Raji (cell line): Measurements from ENCODE around the gene GAS6.

Experiments
- POLR2A ChIP-seq: IDR thresholded peaks from 2 replicates; pipeline ENCODE4 v1.6.1; 2011; ENCODE audit warnings: low read depth, low read length, control low read depth; ENCODE audit not compliant: insufficient read depth

The GAS6 gene

DNA sequence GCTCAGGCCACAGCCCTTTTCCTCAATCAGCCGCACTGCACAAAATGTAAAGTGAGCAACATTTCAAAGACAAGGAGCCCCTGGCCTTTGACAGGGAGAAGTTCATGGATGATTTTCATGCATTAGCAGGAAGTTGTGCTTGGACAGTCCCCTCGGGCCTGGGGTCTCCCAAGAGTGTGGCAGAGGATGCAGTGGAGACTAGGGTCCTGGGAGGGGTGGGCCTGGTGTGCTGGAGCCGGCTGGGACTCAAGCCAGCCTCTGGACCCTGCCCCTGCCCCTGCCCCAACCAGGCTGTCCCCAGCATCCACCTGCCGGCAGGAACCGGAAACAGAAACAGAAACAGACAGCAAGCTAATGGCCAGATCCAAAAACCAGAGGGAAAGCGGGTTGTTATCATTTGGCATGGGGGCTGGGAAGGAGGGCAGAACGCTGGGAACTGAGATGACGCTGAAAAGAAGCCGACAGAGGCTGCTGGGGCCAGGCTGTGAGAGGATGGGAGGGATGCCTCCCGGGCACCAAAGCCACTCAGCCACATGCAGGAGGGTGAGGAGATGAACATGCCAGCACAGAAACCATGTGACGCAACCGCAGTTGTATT, 2.3 kb downstream of the GAS6 start:
- no peak for TF ChIP-seq POLR2A

DNA sequence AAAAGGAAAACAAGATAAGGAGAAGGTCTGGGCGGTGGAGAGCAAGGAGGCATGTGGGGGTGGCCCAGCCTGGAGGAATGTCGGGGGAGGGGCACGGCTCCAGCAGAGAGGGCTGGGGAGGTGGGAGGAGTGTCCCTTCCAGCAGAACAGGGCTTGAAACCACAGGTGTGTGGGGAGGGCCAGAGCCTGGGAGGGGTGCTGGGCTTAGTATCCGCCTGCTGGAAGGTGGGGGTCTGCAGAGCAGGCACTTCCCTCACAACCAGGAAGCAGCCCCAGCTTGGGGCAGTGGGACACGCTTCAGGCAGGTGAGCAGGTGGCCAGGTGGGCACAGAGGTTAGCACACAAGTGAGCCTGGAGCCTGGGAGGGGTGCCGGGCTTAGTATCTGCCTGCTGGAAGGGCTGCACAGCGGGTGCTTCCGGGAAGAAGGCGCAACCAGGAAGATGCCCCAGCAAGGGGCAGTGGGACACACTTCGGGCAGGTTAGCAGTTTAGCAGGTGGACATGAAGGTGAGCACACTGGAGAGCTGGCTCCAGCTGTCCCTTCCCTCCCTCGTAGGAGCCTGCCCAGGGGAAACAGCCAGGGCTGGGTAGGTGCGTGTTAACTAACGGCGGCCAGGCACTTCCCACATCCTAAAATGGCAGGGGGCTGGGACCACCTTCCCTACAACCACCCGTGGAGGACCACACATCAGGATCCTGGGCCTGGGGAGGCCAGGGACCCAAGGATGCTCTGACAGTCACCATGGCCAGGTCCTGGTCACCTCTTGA, 3.0 kb downstream of the GAS6 start:
- TF ChIP-seq POLR2A, result no peak

DNA sequence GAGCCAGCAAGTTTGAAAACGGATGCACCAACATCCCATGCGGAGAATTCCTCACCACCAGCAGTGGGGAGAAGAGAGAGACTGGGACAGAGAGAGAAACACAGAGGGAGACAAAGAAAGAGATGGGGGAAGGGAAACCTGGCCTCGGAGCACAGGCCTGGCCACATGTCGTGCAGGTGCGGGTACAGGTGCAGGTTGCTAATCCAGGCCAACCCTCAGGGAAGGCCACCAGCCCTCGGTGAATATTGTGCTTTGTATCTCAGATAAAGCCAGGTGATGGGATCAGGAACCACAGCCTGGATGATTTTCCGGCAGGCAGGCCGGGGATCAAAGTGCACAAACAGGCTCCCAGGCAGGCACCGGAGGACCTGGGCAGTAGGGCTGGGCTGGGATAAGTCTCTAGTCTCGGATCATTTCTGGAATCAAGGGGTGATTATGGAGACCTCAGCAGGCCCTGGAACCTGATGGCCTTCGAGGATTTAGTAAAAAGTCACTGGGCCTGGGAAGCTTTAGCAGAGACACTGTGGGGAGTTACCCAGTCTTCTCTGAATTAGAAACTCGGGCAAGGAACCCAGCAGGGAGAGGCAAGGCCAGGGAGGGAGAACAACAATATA, 3.7 kb downstream of the GAS6 start:
- no peak for TF ChIP-seq POLR2A

DNA sequence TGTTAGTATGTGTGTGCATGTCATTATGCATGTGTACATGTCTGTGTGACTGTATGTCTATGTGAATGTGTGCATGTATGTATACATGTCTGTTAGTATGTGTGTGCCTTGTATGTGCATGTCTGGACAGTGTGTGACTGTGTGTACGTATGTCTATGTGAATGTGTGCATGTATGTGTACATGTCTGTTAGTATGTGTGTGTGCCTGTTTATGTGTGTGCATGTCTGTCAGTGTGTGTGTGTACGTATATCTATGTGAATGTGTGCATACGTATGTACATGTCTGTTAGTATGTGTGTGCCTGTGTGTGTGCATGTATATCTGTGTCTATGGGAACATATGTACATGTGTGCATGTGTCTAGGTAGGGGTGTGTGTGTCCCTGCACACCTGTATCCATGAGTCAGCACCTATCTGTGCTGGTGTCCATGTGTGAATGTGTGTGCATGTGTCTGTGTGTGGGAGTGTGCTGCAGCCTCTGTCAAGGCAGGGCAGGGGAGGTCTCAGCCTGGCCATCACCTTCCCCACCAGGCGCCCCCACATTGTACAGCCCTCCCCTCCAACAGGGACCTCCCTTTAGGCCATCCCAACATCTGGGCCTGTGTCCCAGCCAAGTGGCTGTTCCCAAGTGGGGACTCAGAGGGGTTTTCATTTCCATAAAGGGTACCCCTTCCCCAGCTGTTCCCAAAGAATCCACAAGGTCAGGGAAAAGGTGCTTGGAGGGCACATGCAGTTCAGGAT, 4.4 kb downstream of the GAS6 start:
- TF ChIP-seq POLR2A, result no peak

DNA sequence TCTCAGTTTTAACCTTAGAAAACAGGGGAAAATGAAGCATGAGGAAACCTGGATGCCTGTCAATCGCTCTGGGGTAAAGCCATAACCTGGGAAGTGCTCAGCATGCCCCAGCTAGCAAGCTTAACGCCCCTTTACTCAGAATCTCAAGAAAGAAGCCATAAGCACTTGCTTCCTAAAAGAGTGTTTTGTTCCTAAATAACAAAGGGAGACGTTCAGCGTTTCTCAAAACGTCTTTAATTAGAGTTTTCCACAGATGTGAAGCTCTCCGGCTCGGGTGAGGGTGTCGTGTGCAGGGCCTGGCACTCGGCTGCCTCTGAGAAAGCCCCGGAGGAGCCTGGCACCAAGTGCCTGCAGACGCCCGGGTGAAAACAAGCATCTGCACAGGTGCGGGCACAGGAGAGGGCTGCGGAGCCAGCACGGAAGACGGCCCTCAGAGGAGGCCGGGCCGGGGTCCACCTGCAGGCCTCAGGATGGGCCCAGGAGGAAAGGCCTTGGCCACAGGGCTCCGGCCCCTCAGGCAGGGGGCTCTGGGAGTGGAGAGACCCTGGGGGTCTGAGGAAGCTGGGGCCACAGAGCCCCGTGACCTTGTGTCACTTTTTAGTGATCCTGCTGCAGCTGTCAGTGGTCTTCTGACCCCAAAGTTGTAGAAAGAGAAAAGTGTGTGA, 6.2 kb downstream of the GAS6 start:
- no peak for TF ChIP-seq POLR2A

- no peak for TF ChIP-seq POLR2A
These were observed 7.2 kb downstream of the GAS6 start for GRCh38 chr13:113856716-113857065.

- TF ChIP-seq POLR2A, result no peak
These were observed 7.8 kb downstream of the GAS6 start for GRCh38 chr13:113855931-113856715.

DNA sequence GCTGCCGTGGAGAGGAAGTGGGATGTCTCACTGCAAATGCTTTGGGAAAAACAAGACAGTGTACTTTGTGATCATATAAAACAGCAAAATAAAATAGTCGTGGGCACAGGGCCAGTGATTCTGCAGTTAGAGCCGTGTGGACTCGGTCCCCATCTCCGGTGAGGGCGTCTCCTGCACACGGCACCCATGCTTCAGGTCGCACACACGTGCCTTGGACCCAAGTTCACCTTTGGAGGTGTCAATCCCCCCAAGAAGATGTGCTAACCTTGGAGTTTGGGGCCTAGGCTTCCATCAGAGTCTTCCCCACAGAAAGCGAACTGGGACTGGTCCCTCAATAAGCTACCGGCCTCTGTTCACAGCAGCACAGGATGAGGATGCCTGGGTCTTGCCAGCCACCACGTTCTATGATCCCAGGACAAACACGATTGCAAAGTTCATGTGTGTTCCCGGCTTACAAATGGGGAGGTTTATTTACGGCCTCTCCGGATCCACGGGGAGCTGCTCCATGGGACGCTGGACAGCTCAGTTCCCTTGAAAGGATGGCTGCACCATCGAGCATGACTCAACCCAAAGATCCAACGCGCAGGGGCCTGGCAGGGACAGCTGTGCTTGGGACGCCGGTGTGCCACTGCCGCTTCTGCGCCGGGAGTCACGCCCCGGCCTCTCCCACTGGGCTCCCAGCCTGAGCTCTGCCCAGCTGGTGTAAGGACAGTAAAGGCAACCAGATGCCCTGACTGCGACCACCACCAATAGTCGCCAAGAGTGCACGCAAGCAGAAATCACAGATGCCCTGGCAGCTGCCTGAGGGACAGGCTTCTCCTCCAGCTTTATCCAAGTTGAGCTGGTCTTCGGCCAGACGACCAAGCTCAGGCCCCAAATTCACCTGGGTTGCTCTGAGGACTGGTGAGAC, 8.6 kb downstream of the GAS6 start:
- no peak for TF ChIP-seq POLR2A

DNA sequence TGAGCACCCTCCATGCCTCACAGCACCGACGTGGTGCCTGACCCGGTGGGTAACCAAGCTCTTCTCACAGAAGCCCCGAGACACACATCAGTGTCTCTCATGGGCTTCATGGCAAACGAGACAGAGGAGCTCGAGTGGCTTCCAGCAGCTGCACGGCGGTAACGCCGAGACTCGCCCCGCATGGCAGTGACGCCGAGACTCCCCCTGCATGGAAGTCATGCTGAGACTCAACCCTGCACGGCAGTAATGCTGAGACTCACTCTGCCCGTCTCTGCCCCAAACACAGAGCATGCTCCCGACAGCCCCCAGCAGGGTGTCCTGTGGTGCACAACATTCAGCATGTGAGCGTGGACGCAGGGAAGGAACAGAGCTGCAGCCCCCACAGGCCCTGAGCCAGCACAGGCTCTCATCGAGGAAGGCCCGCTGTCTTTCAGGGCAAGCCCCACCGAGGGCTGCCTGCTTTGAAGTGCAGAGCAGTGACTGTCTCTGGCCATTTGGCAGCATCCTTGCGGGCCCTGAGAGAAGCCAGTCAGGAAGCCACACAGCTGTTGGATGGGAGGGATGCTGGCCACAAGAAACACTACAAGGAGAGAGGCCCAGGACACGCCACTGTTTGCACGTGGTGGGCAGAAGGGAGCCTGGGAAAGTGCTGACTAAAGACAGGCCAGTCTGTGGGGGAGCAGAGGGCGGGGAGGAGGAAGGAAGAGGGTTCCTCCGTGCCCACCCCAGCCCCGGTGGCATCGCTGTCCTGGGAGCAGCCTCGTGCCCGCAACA, 9.5 kb downstream of the GAS6 start:
- TF ChIP-seq POLR2A, result no peak

- no peak for TF ChIP-seq POLR2A
These were observed 10.2 kb downstream of the GAS6 start for GRCh38 chr13:113853518-113854237.

DNA sequence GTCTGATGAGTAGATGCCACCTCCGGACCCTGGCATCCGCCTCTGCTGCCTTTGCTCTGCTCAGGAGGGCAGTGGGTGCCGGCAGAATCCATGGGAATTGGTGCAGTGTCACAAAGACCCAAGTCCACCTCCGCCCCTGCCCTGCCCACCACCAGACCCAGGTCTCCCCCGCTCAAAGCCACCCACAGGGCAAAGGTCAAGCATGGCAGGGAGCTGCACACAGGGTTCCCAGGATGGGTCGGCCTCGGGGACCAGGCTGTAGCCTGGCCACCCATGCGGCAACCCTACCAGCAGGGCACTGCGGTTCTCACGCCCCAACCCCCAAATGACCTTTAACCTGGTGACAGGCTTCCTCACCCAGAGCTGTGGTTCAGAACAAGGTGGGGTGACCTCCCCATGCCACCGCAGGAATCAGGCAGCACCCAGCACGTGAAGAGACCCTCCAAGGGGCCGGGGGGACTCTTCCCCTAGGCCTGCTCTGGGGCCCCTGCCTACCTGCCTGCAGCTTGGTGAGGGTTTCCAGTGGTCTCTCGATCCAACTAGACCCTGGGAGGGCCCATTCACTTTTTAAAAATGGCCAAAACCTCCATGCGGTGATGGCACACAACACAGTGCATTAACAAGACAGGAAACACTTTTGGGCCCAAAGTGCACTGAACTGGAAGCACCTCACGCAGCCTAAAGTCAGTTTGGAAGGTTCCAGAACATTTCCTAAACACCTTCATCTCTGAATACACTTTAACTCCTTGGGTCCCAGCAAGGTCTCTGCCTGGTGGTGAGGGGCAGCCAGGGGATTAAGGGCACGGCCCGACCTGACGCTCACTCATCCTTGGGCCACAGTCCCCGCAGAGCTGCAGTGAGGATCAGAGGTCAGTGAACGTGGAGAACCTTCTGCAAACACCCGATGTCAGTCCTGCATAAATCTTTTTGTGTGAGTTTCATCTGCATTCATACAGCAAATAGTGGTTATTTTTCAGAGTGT, 11.0 kb downstream of the GAS6 start:
- no peak for TF ChIP-seq POLR2A
